Umbilical cord (tissue), 2 donors: Measurements from ENCODE around the gene TGFB1. TPM values are rescaled to one million over a fixed set of nuclear protein-coding genes. Genes with fewer than 3 reads are reported as not detected.
A peak's percentile ranks its signal among the peaks of the same experiment; 100 is the strongest.

Source experiments
- DNase-seq: peaks from one replicate; pipeline ENCODE4 v3.0.0-alpha.2; 2015; ENCODE audit warnings: low spot score
- total RNA-seq: library from RNA; depleted of rRNA; stranded (reverse); fragments of >200 nt; gene quantifications from one replicate; pipeline ENCODE4 v1.2.3, GENCODE V29; 2014; ENCODE audit warnings: low replicate concordance; ENCODE audit not compliant: insufficient read depth

The TGFB1 gene
- total RNA-seq, 1 donor from 2014 or later: 13.2 TPM

GRCh38 chr19:41344162-41344561, 9.6 kb downstream of the TGFB1 start:
- no peak for DNase-seq

GRCh38 chr19:41341669-41342490, 11.8 kb downstream of the TGFB1 start:
- DNase-seq: no peak

GRCh38 chr19:41339936-41340335, 13.8 kb downstream of the TGFB1 start:
- DNase-seq: no peak

- no peak for DNase-seq
Measured at GRCh38 chr19:41335467-41335866, 18.3 kb downstream of the TGFB1 start.

- no peak for DNase-seq
Measured at GRCh38 chr19:41334793-41335192, 18.9 kb downstream of the TGFB1 start.

GRCh38 chr19:41332468-41332867, 21.3 kb downstream of the TGFB1 start:
- DNase-seq: no peak

GRCh38 chr19:41332000-41332399, 21.7 kb downstream of the TGFB1 start:
- DNase-seq: no peak

GRCh38 chr19:41330946-41331678, 22.6 kb downstream of the TGFB1 start:
- DNase-seq: no peak

GRCh38 chr19:41330481-41330880, 23.2 kb downstream of the TGFB1 start:
- DNase-seq: no peak

GRCh38 chr19:41328842-41329225, 24.9 kb downstream of the TGFB1 start:
- DNase-seq: peak; percentile 48

- DNase-seq: no peak
Measured at GRCh38 chr19:41328157-41328841, 25.4 kb downstream of the TGFB1 start.

GRCh38 chr19:41327576-41328156, 26.1 kb downstream of the TGFB1 start:
- DNase-seq: peak; percentile 44

- DNase-seq: no peak
Measured at GRCh38 chr19:41327076-41327575, 26.6 kb downstream of the TGFB1 start.

- DNase-seq: peak; percentile 53
Measured at GRCh38 chr19:41325947-41326706, 27.6 kb downstream of the TGFB1 start.

- DNase-seq: no peak
Measured at GRCh38 chr19:41325640-41325946, 28.1 kb downstream of the TGFB1 start.

GRCh38 chr19:41324921-41325639, 28.6 kb downstream of the TGFB1 start:
- DNase-seq: peak; percentile 85

GRCh38 chr19:41324231-41324702, 29.5 kb downstream of the TGFB1 start:
- no peak for DNase-seq

- peak; percentile 94 for DNase-seq
Measured at GRCh38 chr19:41323430-41324125, 30.1 kb downstream of the TGFB1 start.

- DNase-seq: no peak
Measured at GRCh38 chr19:41323023-41323422, 30.7 kb downstream of the TGFB1 start.

- DNase-seq: no peak
Measured at GRCh38 chr19:41322451-41322850, 31.3 kb downstream of the TGFB1 start.
